Mesenchymal stem cell (in vitro differentiated cells and primary cell): ENCODE measurements around the gene TMEM88.

Experiments used
- DNase-seq: peaks from one replicate; pipeline ENCODE4 v3.0.0-alpha.2; 2013
- H2AFZ ChIP-seq: one replicate; pipeline ENCODE4 v1.6.1; 2013; ENCODE audit warnings: low read depth, mild to moderate bottlenecking, control low read depth, inconsistent platforms, low read length, moderate library complexity
- H2AK5ac ChIP-seq: 2 replicates; pipeline ENCODE4 v1.6.1; 2013; ENCODE audit warnings: low read length, moderate library complexity, mild to moderate bottlenecking, inconsistent platforms; ENCODE audit not compliant: severe bottlenecking
- H2BK120ac ChIP-seq: one replicate; pipeline ENCODE4 v1.6.1; 2013; ENCODE audit warnings: low read depth, mild to moderate bottlenecking, inconsistent platforms, low read length, moderate library complexity
- H2BK12ac ChIP-seq, 2 experiments: one replicate each; pipeline ENCODE4 v1.6.1; 2013; ENCODE audit warnings: inconsistent platforms in 2 of 2, low read length in 2 of 2, mild to moderate bottlenecking in 2 of 2, moderate library complexity in 2 of 2, control low read depth in 1 of 2
- H2BK15ac ChIP-seq: one replicate; pipeline ENCODE4 v1.6.1; 2013; ENCODE audit warnings: mild to moderate bottlenecking, low read depth, inconsistent platforms; ENCODE audit not compliant: poor library complexity, severe bottlenecking
- H2BK5ac ChIP-seq: 2 replicates; pipeline ENCODE4 v1.6.1; 2013; ENCODE audit warnings: low read depth, mild to moderate bottlenecking, low read length, control low read depth, inconsistent platforms; ENCODE audit not compliant: poor library complexity, severe bottlenecking
- H3K14ac ChIP-seq, 2 experiments: one replicate each; pipeline ENCODE4 v1.6.1; 2013; ENCODE audit warnings: inconsistent platforms in 2 of 2, low read length in 2 of 2, control low read depth in 1 of 2, mild to moderate bottlenecking in 1 of 2, moderate library complexity in 1 of 2
- H3K18ac ChIP-seq, 2 experiments: one replicate each; pipeline ENCODE4 v1.6.1; 2013; ENCODE audit warnings: inconsistent platforms in 2 of 2, low read length in 2 of 2, control low read depth in 1 of 2, low read depth in 1 of 2, mild to moderate bottlenecking in 1 of 2
- H3K23ac ChIP-seq, 2 experiments: one replicate each; pipeline ENCODE4 v1.6.1; 2013; ENCODE audit warnings: inconsistent platforms in 2 of 2, low read length in 2 of 2, mild to moderate bottlenecking in 2 of 2, moderate library complexity in 2 of 2, control low read depth in 1 of 2
- H3K27ac ChIP-seq: 2 replicates; pipeline ENCODE4 v1.5.1; 2013; ENCODE audit warnings: mild to moderate bottlenecking, moderate library complexity, low read length, control low read depth, inconsistent platforms; ENCODE audit not compliant: poor library complexity, severe bottlenecking
- H3K27me3 ChIP-seq, 2 experiments: 2 replicates each; pipeline versions ENCODE4 v1.6.1 to v1.7.0; 2013; ENCODE audit warnings: low read length in 2 of 2, mild to moderate bottlenecking in 2 of 2, moderate library complexity in 2 of 2, control low read depth in 1 of 2, inconsistent platforms in 1 of 2; ENCODE audit not compliant: control insufficient read depth in 1 of 2, insufficient read depth in 1 of 2
- H3K36me3 ChIP-seq, 2 experiments: 2 replicates each; pipeline versions ENCODE4 v1.6.1 to v1.7.0; 2013; ENCODE audit warnings: low read length in 2 of 2, control low read depth in 1 of 2, inconsistent platforms in 1 of 2, low read depth in 1 of 2, mild to moderate bottlenecking in 1 of 2; ENCODE audit not compliant: insufficient read depth in 2 of 2, control insufficient read depth in 1 of 2
- H3K4ac ChIP-seq, 2 experiments: one replicate each; pipeline ENCODE4 v1.6.1; 2013; ENCODE audit warnings: inconsistent platforms in 2 of 2, low read length in 2 of 2, mild to moderate bottlenecking in 2 of 2, moderate library complexity in 2 of 2, control low read depth in 1 of 2, low read depth in 1 of 2
- H3K4me1 ChIP-seq: 2 replicates; pipeline ENCODE4 v1.6.1; 2013; ENCODE audit warnings: low read depth, low read length, control low read depth; ENCODE audit not compliant: control insufficient read depth, insufficient read depth
- H3K4me2 ChIP-seq: 2 replicates; pipeline ENCODE4 v1.6.1; 2013; ENCODE audit warnings: low read length, mild to moderate bottlenecking, inconsistent platforms; ENCODE audit not compliant: poor library complexity, severe bottlenecking
- H3K4me3 ChIP-seq, 2 experiments: 2 replicates each; pipeline versions ENCODE4 v1.5.1 to v1.7.0; 2013; ENCODE audit warnings: low read length in 2 of 2, mild to moderate bottlenecking in 2 of 2, control low read depth in 1 of 2, low read depth in 1 of 2; ENCODE audit not compliant: insufficient read depth in 1 of 2
- H3K79me1 ChIP-seq: replicated peaks from 2 replicates; pipeline ENCODE4 v1.6.1; 2013; ENCODE audit warnings: mild to moderate bottlenecking, control low read depth, low read length, inconsistent platforms; ENCODE audit not compliant: poor library complexity, severe bottlenecking
- H3K9ac ChIP-seq: 2 replicates; pipeline ENCODE4 v1.7.0; 2013; ENCODE audit warnings: mild to moderate bottlenecking, low read length, moderate library complexity
- H3K9me3 ChIP-seq: 2 replicates; pipeline ENCODE4 v1.7.0; 2013; ENCODE audit warnings: mild to moderate bottlenecking, low read length; ENCODE audit not compliant: control insufficient read depth
- H4K8ac ChIP-seq: one replicate; pipeline ENCODE4 v1.6.1; 2013; ENCODE audit warnings: inconsistent platforms, mild to moderate bottlenecking, low read length, moderate library complexity
- H4K91ac ChIP-seq: one replicate; pipeline ENCODE4 v1.6.1; 2013; ENCODE audit warnings: mild to moderate bottlenecking, low read length, inconsistent platforms
- WGBS: methylation state at CpG from one replicate; pipeline ENCODE4 v1.1.7; 2013; ENCODE audit warnings: mixed read lengths; 5-methylcytosine and 5-hydroxymethylcytosine counted together

The TMEM88 gene

DNA sequence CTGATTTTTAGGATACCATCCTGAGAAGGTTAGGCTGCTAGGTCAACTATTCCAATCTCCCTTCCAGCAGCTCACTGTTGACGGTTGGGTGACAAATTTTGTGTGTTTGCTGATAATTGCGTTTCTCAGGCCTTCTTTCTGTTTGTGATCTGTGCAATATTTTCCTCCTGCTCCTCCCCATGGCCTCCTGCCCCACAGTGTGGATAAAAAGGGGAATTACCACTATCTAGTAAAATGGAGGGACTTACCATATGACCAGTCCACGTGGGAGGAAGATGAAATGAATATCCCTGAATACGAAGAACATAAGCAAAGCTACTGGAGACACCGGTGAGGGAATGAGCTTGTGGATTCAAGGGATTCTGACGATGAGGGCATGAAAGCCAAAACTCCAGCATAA is 42.9 kb downstream of the TMEM88 start:
- Histone ChIP-seq H4K8ac (no peak overlapping the region), H3K9me3 (no peaks in the 10 kb centered on the region), H3K9ac (peak overlapping the region; percentile 54), H4K91ac (no peak overlapping the region), H3K27me3 (no peaks in the 10 kb centered on the region), H3K4me1 (no peaks in the 10 kb centered on the region), H3K18ac (no peak overlapping the region), H3K36me3 (peaks cover 80 to 88% of the 10 kb centered on the region in 2 experiments), H3K23ac (no peak overlapping the region), H2AFZ (no peak overlapping the region), H2AK5ac (no peak overlapping the region), H3K27ac (no peak overlapping the region), H3K79me1 (peaks cover 55% of the 10 kb centered on the region), H3K4me2 (no peak overlapping the region), H3K4ac (no peak overlapping the region), H2BK12ac (no peak overlapping the region), H2BK15ac (no peak overlapping the region), H3K4me3 (no peak overlapping the region), H2BK120ac (no peak overlapping the region), H3K14ac (no peak overlapping the region), H2BK5ac (no peak overlapping the region)
- DNase-seq, result peak; percentile 70
- WGBS, result 82% methylated on average over 4 of the region's 6 CpGs

DNA sequence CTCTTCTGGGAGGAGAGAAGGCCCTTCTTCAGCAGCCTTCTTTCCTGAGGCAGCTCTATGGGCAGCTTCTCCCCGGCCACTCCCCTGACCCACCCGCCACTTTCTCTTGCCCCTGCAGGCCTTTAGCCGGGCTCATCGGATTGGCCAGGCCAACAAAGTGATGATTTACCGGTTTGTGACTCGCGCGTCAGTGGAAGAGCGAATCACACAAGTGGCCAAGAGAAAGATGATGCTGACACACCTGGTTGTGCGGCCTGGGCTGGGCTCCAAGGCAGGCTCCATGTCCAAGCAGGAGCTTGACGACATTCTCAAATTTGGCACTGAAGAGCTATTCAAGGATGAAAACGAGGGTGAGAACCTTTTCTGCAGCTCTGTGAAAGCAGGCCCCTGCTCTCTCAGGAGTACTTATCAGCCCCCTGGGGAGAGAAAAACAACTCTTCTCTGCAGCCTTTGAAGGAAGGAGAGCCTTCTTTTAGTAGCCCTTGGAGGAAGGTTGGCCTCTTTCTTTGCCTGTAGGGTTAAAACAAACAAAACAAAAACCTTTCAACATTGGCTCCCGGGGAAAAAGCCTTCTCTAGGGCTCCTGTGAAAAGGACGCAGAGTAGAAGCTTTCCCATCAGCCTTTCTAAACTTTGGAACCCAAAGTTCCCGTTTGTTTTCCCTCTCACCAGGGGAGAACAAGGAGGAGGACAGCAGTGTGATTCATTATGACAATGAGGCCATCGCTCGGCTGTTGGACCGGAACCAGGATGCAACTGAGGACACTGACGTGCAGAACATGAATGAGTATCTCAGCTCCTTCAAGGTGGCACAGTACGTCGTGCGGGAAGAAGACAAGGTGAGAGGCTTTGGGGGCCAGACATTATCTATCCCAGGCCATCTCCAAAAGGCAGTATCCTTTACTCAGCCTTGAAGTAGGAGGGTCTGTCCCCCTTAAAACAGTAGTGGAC is 48.6 kb downstream of the TMEM88 start:
- H3K79me1 ChIP-seq, result peaks cover 29% of the 10 kb centered on the region
- no peak overlapping the region for H3K4me3 ChIP-seq
- H4K91ac ChIP-seq, result no peak overlapping the region
- H3K9ac ChIP-seq, result no peak overlapping the region
- no peak overlapping the region for H2BK12ac ChIP-seq
- no peak overlapping the region for H3K18ac ChIP-seq
- peaks cover 3% of the 10 kb centered on the region for H3K4me1 ChIP-seq
- H3K4me2 ChIP-seq, result no peak overlapping the region
- H3K9me3 ChIP-seq, result no peaks in the 10 kb centered on the region
- H3K27me3 ChIP-seq, result no peaks in the 10 kb centered on the region
- H2BK15ac ChIP-seq, result no peak overlapping the region
- no peak overlapping the region for H4K8ac ChIP-seq
- no peak overlapping the region for H3K23ac ChIP-seq
- peaks cover 89 to 95% of the 10 kb centered on the region in 2 experiments for H3K36me3 ChIP-seq
- no peak for DNase-seq
- no peak overlapping the region for H3K4ac ChIP-seq
- no peak overlapping the region for H2BK5ac ChIP-seq
- no peak overlapping the region for H3K14ac ChIP-seq
- H3K27ac ChIP-seq, result no peak overlapping the region
- H2AK5ac ChIP-seq, result no peak overlapping the region
- H2AFZ ChIP-seq, result no peak overlapping the region
- 73% methylated on average over 22 of the region's 22 CpGs for WGBS
- H2BK120ac ChIP-seq, result no peak overlapping the region
